OCI-LY7 (cell line): Measurements from ENCODE around the gene PRCD. TPM values are rescaled to one million over a fixed set of nuclear protein-coding genes. Genes with fewer than 3 reads are reported as not detected.

Source experiments
- BruUV-seq: library from RNA; stranded (reverse); fragments of 400-500 nt; replicated peaks from 2 replicates; lab custom pipeline; 2021; lab: Mats Ljungman, UMichigan
- CTCF ChIA-PET: fragments of 300-600 bp; sonication (Branson Sonifier 250); formaldehyde crosslinking; loops from one replicate; lab custom pipeline; 2022; ENCODE audit warnings: antibody characterized with exemption; ENCODE audit not compliant: unreplicated experiment; lab: Charles Lee
- POLR2A ChIA-PET: fragments of 300-600 bp; sonication (Branson Sonifier 250); formaldehyde crosslinking; loops from one replicate; lab custom pipeline; 2022; ENCODE audit warnings: antibody characterized with exemption; lab: Charles Lee
- DNase-seq: peaks from one replicate; pipeline ENCODE4 v3.0.0-alpha.2; 2015; ENCODE audit warnings: low spot score
- H2AFZ ChIP-seq: fragments of 200-600 bp; sonication (generic), shearing (Covaris generic); 2 replicates; pipeline ENCODE4 v1.6.1; 2014; ENCODE audit warnings: mild to moderate bottlenecking, antibody characterized with exemption, low read length, moderate library complexity
- H3K27ac ChIP-seq: fragments of 200-600 bp; sonication (generic); 2 replicates; pipeline ENCODE4 v1.5.1; 2014; ENCODE audit warnings: mixed run types, low read depth, mild to moderate bottlenecking, moderate library complexity, low read length, inconsistent platforms; ENCODE audit not compliant: poor library complexity, severe bottlenecking
- H3K36me3 ChIP-seq: fragments of 200-600 bp; sonication (generic); 2 replicates; pipeline ENCODE4 v1.6.1; 2014; ENCODE audit warnings: mild to moderate bottlenecking, antibody characterized with exemption, low read length, moderate library complexity, mixed read lengths; ENCODE audit not compliant: insufficient read depth
- H3K4me1 ChIP-seq: fragments of 200-600 bp; sonication (generic); 2 replicates; pipeline ENCODE4 v1.5.1; 2014; ENCODE audit warnings: mild to moderate bottlenecking, low read length; ENCODE audit not compliant: insufficient read depth, poor library complexity, severe bottlenecking
- H3K4me2 ChIP-seq: fragments of 200-600 bp; sonication (generic); 2 replicates; pipeline ENCODE4 v1.6.1; 2014; ENCODE audit warnings: mild to moderate bottlenecking, low read length
- H3K4me3 ChIP-seq: fragments of 200-600 bp; sonication (generic); 2 replicates; pipeline ENCODE4 v1.5.1; 2014; ENCODE audit warnings: mild to moderate bottlenecking, low read depth, low read length; ENCODE audit not compliant: poor library complexity, severe bottlenecking
- H3K79me2 ChIP-seq: fragments of 200-600 bp; sonication (generic); 2 replicates; pipeline ENCODE4 v1.6.1; 2016; ENCODE audit warnings: low read depth, mild to moderate bottlenecking, low read length, moderate library complexity, mixed read lengths; ENCODE audit not compliant: insufficient read depth
- H3K9me2 ChIP-seq: fragments of 200-600 bp; sonication (generic); 2 replicates; pipeline ENCODE4 v1.6.1; 2016; ENCODE audit warnings: mild to moderate bottlenecking, low read length, mixed read lengths; ENCODE audit not compliant: insufficient read depth
- H3K9me3 ChIP-seq: fragments of 200-600 bp; sonication (generic); 2 replicates; pipeline ENCODE4 v1.6.1; 2014; ENCODE audit warnings: mild to moderate bottlenecking, mixed run types, low read length, mixed read lengths
- H4K20me1 ChIP-seq: fragments of 200-600 bp; sonication (generic); 2 replicates; pipeline ENCODE4 v1.6.1; 2014; ENCODE audit warnings: mild to moderate bottlenecking, antibody characterized with exemption, low read length, moderate library complexity, mixed read lengths; ENCODE audit not compliant: insufficient read depth
- CTCF ChIP-seq: fragments of 200-600 bp; sonication (generic); conservative IDR thresholded peaks from 2 replicates; pipeline ENCODE4 v1.5.1; 2014; ENCODE audit warnings: mild to moderate bottlenecking, antibody characterized with exemption, low read length, moderate library complexity, mixed read lengths
- EZH2phosphoT487 ChIP-seq: fragments of 200-600 bp; sonication (generic); IDR thresholded peaks from 2 replicates; pipeline ENCODE4 v1.6.1; 2018; ENCODE audit warnings: low read depth, borderline replicate concordance, mild to moderate bottlenecking, mixed run types, antibody characterized with exemption, low read length, moderate library complexity, mixed read lengths
- intact Hi-C: fragments of 100-400 bp; cut with micrococcal nuclease; formaldehyde crosslinking; loops from one replicate; pipeline ENCODE4 v1.10.0; 2022; ENCODE audit not compliant: unreplicated experiment
- total RNA-seq, 2 experiments: library from RNA; depleted of rRNA in 1 of 2; stranded (reverse); fragments of >200 nt in 1 of 2; shearing (Covaris generic) in 1 of 2; gene quantifications; 2 replicates each; pipeline ENCODE4 v1.2.3, GENCODE V29; 2014 to 2022

PRCD gene
- total RNA-seq, 2 experiments from 2014 or later = 5.7 to 15.9 TPM

GRCh38 chr17:76500074-76500746, 39.6 kb upstream of the PRCD start:
- Histone ChIP-seq H3K9me2 (no peaks in the 10 kb centered on the region), H4K20me1 (no peaks in the 10 kb centered on the region), H3K4me2 (peak overlapping the region; percentile 98), H3K36me3 (peaks cover 15% of the 10 kb centered on the region; the same call in 1 of the 2 replicates), H3K79me2 (peaks cover 49% of the 10 kb centered on the region), H3K9me3 (no peaks in the 10 kb centered on the region), H3K27ac (peak overlapping the region; percentile 83), H2AFZ (no peak overlapping the region), H3K4me3 (peak overlapping the region; percentile 96), H3K4me1 (peaks cover 77% of the 10 kb centered on the region)
- peak; percentile 50 for DNase-seq
- no peak for TF ChIP-seq CTCF
- TF ChIP-seq EZH2phosphoT487 = no peak
- ChIA-PET CTCF (interaction anchor here (0.6 to 1.9 kb wide), 6 partner anchors 10 to 1452 kb away, joined by 3 to 9 read pairs (median 4); no protein-coding TSS in a partner anchor), POLR2A (interaction anchor here (0.8 to 8.2 kb wide), 5 partner anchors 8 to 72 kb away, joined by 3 to 57 read pairs (median 9); no protein-coding TSS in a partner anchor)
- no TSS peak for BruUV-seq
- intact Hi-C loops = no loop called here

DNA sequence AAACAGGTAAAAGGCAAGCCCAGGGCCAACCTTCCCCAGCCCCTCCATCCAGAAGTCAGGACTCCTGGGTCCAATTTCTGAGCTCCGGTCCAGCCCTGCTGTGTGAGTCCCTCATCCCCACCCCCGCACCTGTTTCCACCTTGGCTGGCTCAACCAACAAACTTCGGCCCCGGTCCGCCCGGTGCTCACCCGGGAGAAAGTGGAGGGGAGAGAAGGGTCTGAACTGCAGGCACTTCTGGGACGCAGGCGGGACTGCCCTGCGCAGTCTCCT, 39.2 kb upstream of the PRCD start:
- peak; percentile 60 for DNase-seq
- H3K4me1 ChIP-seq = peaks cover 77% of the 10 kb centered on the region

More for the DNA sequence above, 39.2 kb upstream of the PRCD start:
- Histone ChIP-seq H3K4me2 (peak overlapping the region; percentile 98), H3K4me3 (peak overlapping the region; percentile 96), H3K9me3 (no peaks in the 10 kb centered on the region), H3K9me2 (no peaks in the 10 kb centered on the region), H3K79me2 (peaks cover 49% of the 10 kb centered on the region), H3K36me3 (peaks cover 15% of the 10 kb centered on the region; the same call in 1 of the 2 replicates), H3K27ac (peak overlapping the region; percentile 83), H4K20me1 (no peaks in the 10 kb centered on the region), H2AFZ (no peak overlapping the region)
- ChIA-PET POLR2A (interaction anchor here (0.6 to 8.2 kb wide), 4 partner anchors 8 to 72 kb away, joined by 3 to 57 read pairs (median 6); no protein-coding TSS in a partner anchor), CTCF (interaction anchor here (0.6 to 1.2 kb wide), 2 partner anchors 93 to 625 kb away, joined by 4 to 5 read pairs; no protein-coding TSS in a partner anchor)
- BruUV-seq = no TSS peak
- no peak for TF ChIP-seq CTCF
- TF ChIP-seq EZH2phosphoT487 = no peak
- intact Hi-C loops = loop anchor here (1.0 kb wide), 2 partner anchors 19 to 34 kb away; no protein-coding TSS in a partner anchor
